ENCODE data around the gene ANTXRL.
A peak's percentile ranks its signal among the peaks of the same experiment; 100 is the strongest.
"Not testable (repeated sequence)": the region's sequence is repeated elsewhere in the genome, so short reads cannot be mapped to it uniquely, and the experiment has no call there.

The ANTXRL gene

GRCh38 chr10:46286991-46287693, at the start of gene ANTXRL:
Gene ANTXRL, plus strand, starts transcription at chr10:46286997. Its CDS starts 266 bp downstream, at chr10:46287263.
- H3K27ac ChIP-seq, result peak within 1 kb of the TSS in 6 of 21 experiments; percentile 19 to 50 (median 34)

GRCh38 chr10:46237815-46238510, 48.8 kb upstream of the ANTXRL start:
- H3K4me3 ChIP-seq, result no peak overlapping the region
- no peak overlapping the region for H3K27ac ChIP-seq

More at GRCh38 chr10:46286991-46287693, at the start of gene ANTXRL:
- no peak within 1 kb of the TSS for H3K4me3 ChIP-seq

- no peak overlapping the region for H3K27ac ChIP-seq
Measured at GRCh38 chr10:46239247-46239646, 47.5 kb upstream of the ANTXRL start.

GRCh38 chr10:46239993-46240683, 46.7 kb upstream of the ANTXRL start:
- Histone ChIP-seq H3K27ac (no peak overlapping the region), H3K4me3 (no peak overlapping the region)

More at GRCh38 chr10:46239247-46239646, 47.5 kb upstream of the ANTXRL start:
- H3K4me3 ChIP-seq, result no peak overlapping the region

- H3K4me3 ChIP-seq, result no peak overlapping the region
Measured at GRCh38 chr10:46240684-46241565, 45.9 kb upstream of the ANTXRL start.

GRCh38 chr10:46245381-46245900, 41.4 kb upstream of the ANTXRL start:
- Histone ChIP-seq H3K27ac (no peak overlapping the region), H3K4me3 (no peak overlapping the region)

More at GRCh38 chr10:46240684-46241565, 45.9 kb upstream of the ANTXRL start:
- no peak overlapping the region for H3K27ac ChIP-seq

- H3K27ac ChIP-seq, H3K4me3 ChIP-seq: not testable (repeated sequence)
Measured at GRCh38 chr10:46246400-46247180, 40.2 kb upstream of the ANTXRL start.

GRCh38 chr10:46247181-46247475, 39.7 kb upstream of the ANTXRL start:
- no peak overlapping the region for H3K27ac ChIP-seq

GRCh38 chr10:46247808-46248569, 38.8 kb upstream of the ANTXRL start:
- Histone ChIP-seq H3K27ac (no peak overlapping the region), H3K4me3 (no peak overlapping the region)

More at GRCh38 chr10:46247181-46247475, 39.7 kb upstream of the ANTXRL start:
- H3K4me3 ChIP-seq, result no peak overlapping the region

- Histone ChIP-seq H3K4me3 (no peak overlapping the region), H3K27ac (no peak overlapping the region)
Measured at GRCh38 chr10:46248651-46249146, 38.1 kb upstream of the ANTXRL start.

GRCh38 chr10:46249617-46250344, 37.0 kb upstream of the ANTXRL start:
- not testable (repeated sequence) for H3K4me3 ChIP-seq, H3K27ac ChIP-seq

GRCh38 chr10:46250481-46250880, 36.3 kb upstream of the ANTXRL start:
- H3K27ac ChIP-seq, result no peak overlapping the region
- H3K4me3 ChIP-seq, result no peak overlapping the region

GRCh38 chr10:46250898-46251856, 35.6 kb upstream of the ANTXRL start:
- no peak overlapping the region for H3K4me3 ChIP-seq
- H3K27ac ChIP-seq, result peak overlapping the region in 1 of 21 experiments; percentile 54

GRCh38 chr10:46251857-46252847, 34.6 kb upstream of the ANTXRL start:
- Histone ChIP-seq H3K4me3 (no peak overlapping the region), H3K27ac (peak overlapping the region in 3 of 21 experiments; percentile 17 to 54 (median 22))

All from skin epidermis (tissue), 12 donors.